GM21576 (cell line): ENCODE results near the gene EBI3.
"Not testable (repeated sequence)": the region's sequence is repeated elsewhere in the genome, so short reads cannot be mapped to it uniquely, and the experiment has no call there.

Experiments used
- ATAC-seq: cut with Tn5 transposase; IDR thresholded peaks from one replicate; pipeline ENCODE4 v1.9.1; 2021; ENCODE audit warnings: mild to moderate bottlenecking, moderate library complexity; ENCODE audit not compliant: unreplicated experiment

The EBI3 gene

DNA sequence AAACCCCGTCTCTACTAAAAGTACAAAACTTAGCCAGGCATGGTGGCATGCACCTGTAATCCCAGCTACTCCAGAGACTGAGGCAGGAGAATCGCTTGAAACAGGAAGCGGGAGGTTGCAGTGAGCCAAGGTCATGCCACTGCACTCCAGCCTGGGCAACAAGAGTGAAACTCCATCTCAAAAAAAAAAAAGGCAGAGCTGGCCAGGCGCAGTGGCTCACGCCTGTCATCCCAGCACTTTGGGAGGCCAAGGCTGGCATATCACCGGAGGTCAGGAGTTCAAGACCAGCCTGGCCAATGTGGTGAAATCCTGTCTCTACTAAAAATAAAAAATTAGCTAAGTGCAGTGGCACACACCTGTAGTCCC is 45.0 kb downstream of the EBI3 start:
- ATAC-seq = not testable (repeated sequence)

GRCh38 chr19:4277191-4277696 is 47.9 kb downstream of the EBI3 start:
- ATAC-seq = no peak

GRCh38 chr19:4278010-4278409 is 48.7 kb downstream of the EBI3 start:
- ATAC-seq = no peak

- ATAC-seq = no peak
These were observed 49.3 kb downstream of the EBI3 start, which contains the start of gene SHD for GRCh38 chr19:4278419-4279266. TSS of gene SHD (plus strand) at chr19:4279266. CDS start at chr19:4280064, 798 bp downstream.

DNA sequence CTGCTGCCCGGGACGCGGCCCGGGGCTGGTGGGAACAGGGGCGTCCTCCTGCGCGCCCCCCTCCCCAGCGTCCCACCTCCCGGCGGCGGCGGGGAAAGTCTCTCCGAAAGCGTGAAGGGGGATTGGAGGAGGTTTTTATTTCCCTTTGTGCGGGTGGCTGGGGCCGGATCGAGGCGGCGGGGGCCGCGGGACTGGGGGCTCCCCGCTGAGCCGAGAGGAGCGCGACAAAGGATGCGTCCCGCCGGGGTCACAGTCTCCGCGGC is 49.9 kb downstream of the EBI3 start:
- ATAC-seq = no peak

GRCh38 chr19:4279530-4280422 is 50.5 kb downstream of the EBI3 start:
- ATAC-seq = no peak

- no peak for ATAC-seq
These were observed 55.0 kb downstream of the EBI3 start for GRCh38 chr19:4284176-4284958.

DNA sequence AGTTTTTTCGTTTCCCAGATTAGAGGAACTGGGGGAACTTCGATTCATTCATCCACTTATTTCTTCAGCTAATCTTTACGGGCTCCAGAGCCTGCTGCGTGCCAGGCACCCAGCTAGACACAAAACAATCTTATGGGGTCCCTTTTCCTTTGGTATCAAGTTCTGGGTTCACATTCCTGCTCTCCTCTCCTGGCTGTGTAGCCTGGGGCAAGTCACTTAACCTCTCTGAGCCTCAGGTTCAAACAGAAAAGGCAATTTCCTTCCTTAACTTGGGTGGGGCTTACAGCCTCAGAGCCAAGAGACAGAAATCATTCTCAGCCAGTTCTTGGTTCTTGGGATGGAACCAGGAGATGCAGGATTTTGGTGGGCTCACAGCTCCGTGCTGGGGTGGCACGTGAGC is 55.7 kb downstream of the EBI3 start:
- ATAC-seq = no peak

DNA sequence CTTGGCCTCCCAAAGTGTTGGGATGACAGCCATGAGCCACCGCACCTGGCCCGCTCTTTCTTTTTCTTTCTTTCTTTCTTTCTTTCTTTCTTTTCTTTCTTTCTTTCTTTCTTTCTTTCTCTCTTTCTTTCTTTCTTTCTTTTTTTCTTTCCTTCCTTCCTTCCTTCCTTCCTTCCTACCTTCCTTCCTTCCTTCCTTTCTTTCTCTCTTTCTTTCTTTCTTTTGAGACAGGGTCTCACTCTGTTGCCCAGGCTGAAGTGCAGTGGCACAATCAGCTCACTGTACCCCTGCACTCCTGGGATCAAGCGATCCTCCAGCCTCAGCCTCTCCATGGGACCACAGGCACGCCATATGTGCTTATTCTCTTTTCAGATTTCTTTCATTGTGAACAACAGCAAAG is 56.8 kb downstream of the EBI3 start:
- ATAC-seq = not testable (repeated sequence)
